Upper lobe of left lung (tissue), 6 donors: ENCODE results near the gene B9D1. TPM values are rescaled to one million over a fixed set of nuclear protein-coding genes. Genes with fewer than 3 reads are reported as not detected.

ENCODE experiments used
- ATAC-seq, 2 donors: fragments of 200-7000 bp; cut with Tn5 transposase; one replicate each; pipeline ENCODE4 v1.9.1; 2022; ENCODE audit warnings: mild to moderate bottlenecking in 2 of 2, moderate library complexity in 2 of 2; ENCODE audit not compliant: low FRiP score in 2 of 2
- DNase-seq, 2 donors: peaks; one replicate each; pipeline ENCODE4 v3.0.0-alpha.2; 2019 to 2020
- H3K27ac ChIP-seq, 4 donors: fragments of 200-600 bp; sonication (generic); one replicate each; pipeline ENCODE4 v1.5.1; 2016 to 2019
- H3K27me3 ChIP-seq, 4 donors: fragments of 200-600 bp; sonication (generic); one replicate each; pipeline ENCODE4 v1.5.1; 2017 to 2019
- H3K36me3 ChIP-seq, 4 donors: fragments of 200-600 bp; sonication (generic); one replicate each; pipeline ENCODE4 v1.5.1; 2016 to 2019
- H3K4me1 ChIP-seq, 4 donors: fragments of 200-600 bp; sonication (generic); one replicate each; pipeline ENCODE4 v1.5.1; 2018 to 2019
- H3K4me3 ChIP-seq, 4 donors: fragments of 200-600 bp; sonication (generic); one replicate each; pipeline ENCODE4 v1.5.1; 2017 to 2019; ENCODE audit warnings: mild to moderate bottlenecking in 2 of 4, moderate library complexity in 1 of 4
- H3K9me3 ChIP-seq, 4 donors: fragments of 200-600 bp; sonication (generic); one replicate each; pipeline ENCODE4 v1.5.1; 2018 to 2019
- EP300 ChIP-seq, 4 donors: sonication (generic); formaldehyde crosslinking; IDR thresholded peaks; one replicate each; pipeline ENCODE4 v1.5.1; 2017; ENCODE audit warnings: antibody characterized with exemption in 4 of 4, control low read depth in 2 of 4
- POLR2A ChIP-seq, 4 donors: fragments of 450-650 bp; IDR thresholded peaks; one replicate each; pipeline ENCODE4 v1.5.1; 2016 to 2017; ENCODE audit warnings: antibody characterized with exemption in 4 of 4, mild to moderate bottlenecking in 2 of 4
- POLR2AphosphoS5 ChIP-seq, 2 donors: sonication (generic); formaldehyde crosslinking; IDR thresholded peaks; one replicate each; pipeline ENCODE4 v1.5.1; 2017; ENCODE audit warnings: antibody characterized with exemption in 2 of 2
- WGBS, 2 donors: methylation state at CpG; one replicate each; pipeline ENCODE4 v1.1.5; 2017 to 2018; 5-methylcytosine and 5-hydroxymethylcytosine counted together
- total RNA-seq, 6 donors: library from RNA; depleted of rRNA in 4 of 6; stranded (reverse); fragments of >200 nt in 4 of 6; gene quantifications; one replicate each; pipeline versions ENCODE4 v1.1.0 to v1.2.1, GENCODE V29; 2016 to 2021
- TF ChIP-seq, protein P1 (sequence below), 6 experiments: fragments of 450-650 bp in 4 of 6; fragments of 200-600 bp in 2 of 6; sonication (generic) in 2 of 6; IDR thresholded peaks; one replicate each; pipeline ENCODE4 v1.5.1; 2016 to 2019; ENCODE audit warnings: antibody characterized with exemption in 6 of 6
- donor health status: DM: no; HTN: no; CAD: no; lungs with moderate emphysema.
- donor health status: DM: no; HTN: yes; CAD: no; lungs with severe emphysema.

B9D1 gene
- total RNA-seq, 6 donors from 2014 or later: 11.7 to 52.4 (median 17.5) TPM

DNA sequence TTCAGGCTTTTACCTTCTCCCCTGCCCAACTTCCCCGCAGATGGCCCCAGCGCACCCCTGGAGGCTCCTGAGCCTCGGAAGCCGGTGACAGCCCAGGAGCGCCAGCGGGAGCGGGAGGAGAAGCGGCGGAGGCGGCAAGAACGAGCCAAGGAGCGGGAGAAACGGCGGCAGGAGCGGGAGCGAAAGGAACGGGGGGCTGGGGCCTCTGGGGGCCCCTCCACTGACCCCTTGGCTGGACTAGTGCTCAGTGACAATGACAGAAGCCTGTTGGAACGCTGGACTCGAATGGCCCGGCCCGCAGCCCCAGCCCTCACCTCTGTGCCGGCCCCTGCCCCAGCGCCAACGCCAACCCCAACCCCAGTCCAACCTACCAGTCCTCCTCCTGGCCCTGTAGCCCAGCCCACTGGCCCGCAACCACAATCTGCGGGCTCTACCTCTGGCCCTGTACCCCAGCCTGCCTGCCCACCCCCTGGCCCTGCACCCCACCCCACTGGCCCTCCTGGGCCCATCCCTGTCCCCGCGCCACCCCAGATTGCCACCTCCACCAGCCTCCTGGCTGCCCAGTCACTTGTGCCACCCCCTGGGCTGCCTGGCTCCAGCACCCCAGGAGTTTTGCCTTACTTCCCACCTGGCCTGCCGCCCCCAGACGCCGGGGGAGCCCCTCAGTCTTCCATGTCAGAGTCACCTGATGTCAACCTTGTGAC, 19.4 kb upstream of the B9D1 start:
- TF ChIP-seq POLR2AphosphoS5 (IDR thresholded peaks at IDR 0.05): no peak
- no peak for TF ChIP-seq EP300 (IDR thresholded peaks at IDR 0.05)
- TF ChIP-seq POLR2A (IDR thresholded peaks at IDR 0.05): no peak
- TF ChIP-seq, protein P1, sequence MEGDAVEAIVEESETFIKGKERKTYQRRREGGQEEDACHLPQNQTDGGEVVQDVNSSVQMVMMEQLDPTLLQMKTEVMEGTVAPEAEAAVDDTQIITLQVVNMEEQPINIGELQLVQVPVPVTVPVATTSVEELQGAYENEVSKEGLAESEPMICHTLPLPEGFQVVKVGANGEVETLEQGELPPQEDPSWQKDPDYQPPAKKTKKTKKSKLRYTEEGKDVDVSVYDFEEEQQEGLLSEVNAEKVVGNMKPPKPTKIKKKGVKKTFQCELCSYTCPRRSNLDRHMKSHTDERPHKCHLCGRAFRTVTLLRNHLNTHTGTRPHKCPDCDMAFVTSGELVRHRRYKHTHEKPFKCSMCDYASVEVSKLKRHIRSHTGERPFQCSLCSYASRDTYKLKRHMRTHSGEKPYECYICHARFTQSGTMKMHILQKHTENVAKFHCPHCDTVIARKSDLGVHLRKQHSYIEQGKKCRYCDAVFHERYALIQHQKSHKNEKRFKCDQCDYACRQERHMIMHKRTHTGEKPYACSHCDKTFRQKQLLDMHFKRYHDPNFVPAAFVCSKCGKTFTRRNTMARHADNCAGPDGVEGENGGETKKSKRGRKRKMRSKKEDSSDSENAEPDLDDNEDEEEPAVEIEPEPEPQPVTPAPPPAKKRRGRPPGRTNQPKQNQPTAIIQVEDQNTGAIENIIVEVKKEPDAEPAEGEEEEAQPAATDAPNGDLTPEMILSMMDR (IDR thresholded peaks at IDR 0.05): no peak
- H3K9me3 ChIP-seq: no peaks in the 10 kb centered on the region
- peaks cover 41 to 58% (median 48%) of the 10 kb centered on the region in 4 donors for H3K4me1 ChIP-seq
- DNase-seq: peak in 1 of 2 donors; percentile 84
- peaks cover 20 to 62% (median 49%) of the 10 kb centered on the region in 4 donors for H3K36me3 ChIP-seq
- no peak for ATAC-seq
- 88 to 93% methylated on average over 24 to 31 of the region's 31 CpGs for WGBS, 2 donors
- H3K27ac ChIP-seq: peak overlapping the region in 3 of 4 donors; percentile 49 to 87 (median 57)
- H3K27me3 ChIP-seq: no peaks in the 10 kb centered on the region
- H3K4me3 ChIP-seq: no peak overlapping the region

DNA sequence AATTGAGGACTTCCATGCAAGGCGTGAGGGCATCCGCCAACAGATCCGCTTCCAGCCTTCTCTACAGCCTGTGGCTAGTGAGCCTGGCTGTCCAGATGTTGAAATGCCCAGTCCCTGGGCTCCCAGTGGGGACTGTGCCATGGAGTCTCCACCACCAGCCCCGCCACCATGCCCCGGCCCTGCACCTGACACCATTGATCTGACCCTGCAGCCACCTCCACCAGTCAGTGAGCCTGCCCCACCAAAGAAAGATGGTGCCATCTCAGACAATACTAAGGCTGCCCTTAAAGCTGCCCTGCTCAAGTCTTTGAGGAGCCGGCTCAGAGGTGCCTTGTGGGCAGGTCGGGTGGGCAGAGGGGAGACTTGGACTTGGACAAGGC, 18.8 kb upstream of the B9D1 start:
- peaks cover 20 to 62% (median 49%) of the 10 kb centered on the region in 4 donors for H3K36me3 ChIP-seq
- H3K27me3 ChIP-seq: no peaks in the 10 kb centered on the region
- no peak for DNase-seq
- no peak for ATAC-seq
- no peak overlapping the region for H3K4me3 ChIP-seq
- no peaks in the 10 kb centered on the region for H3K9me3 ChIP-seq
- TF ChIP-seq, protein P1 (IDR thresholded peaks at IDR 0.05): no peak
- TF ChIP-seq EP300 (IDR thresholded peaks at IDR 0.05) (no peak), POLR2A (IDR thresholded peaks at IDR 0.05) (no peak), POLR2AphosphoS5 (IDR thresholded peaks at IDR 0.05) (no peak)
- WGBS, 2 donors: 95 to 97% methylated on average over 4 to 5 of the region's 7 CpGs
- H3K4me1 ChIP-seq: peaks cover 40 to 56% (median 47%) of the 10 kb centered on the region in 4 donors
- H3K27ac ChIP-seq: peak overlapping the region in 3 of 4 donors; percentile 49 to 87 (median 57)

DNA sequence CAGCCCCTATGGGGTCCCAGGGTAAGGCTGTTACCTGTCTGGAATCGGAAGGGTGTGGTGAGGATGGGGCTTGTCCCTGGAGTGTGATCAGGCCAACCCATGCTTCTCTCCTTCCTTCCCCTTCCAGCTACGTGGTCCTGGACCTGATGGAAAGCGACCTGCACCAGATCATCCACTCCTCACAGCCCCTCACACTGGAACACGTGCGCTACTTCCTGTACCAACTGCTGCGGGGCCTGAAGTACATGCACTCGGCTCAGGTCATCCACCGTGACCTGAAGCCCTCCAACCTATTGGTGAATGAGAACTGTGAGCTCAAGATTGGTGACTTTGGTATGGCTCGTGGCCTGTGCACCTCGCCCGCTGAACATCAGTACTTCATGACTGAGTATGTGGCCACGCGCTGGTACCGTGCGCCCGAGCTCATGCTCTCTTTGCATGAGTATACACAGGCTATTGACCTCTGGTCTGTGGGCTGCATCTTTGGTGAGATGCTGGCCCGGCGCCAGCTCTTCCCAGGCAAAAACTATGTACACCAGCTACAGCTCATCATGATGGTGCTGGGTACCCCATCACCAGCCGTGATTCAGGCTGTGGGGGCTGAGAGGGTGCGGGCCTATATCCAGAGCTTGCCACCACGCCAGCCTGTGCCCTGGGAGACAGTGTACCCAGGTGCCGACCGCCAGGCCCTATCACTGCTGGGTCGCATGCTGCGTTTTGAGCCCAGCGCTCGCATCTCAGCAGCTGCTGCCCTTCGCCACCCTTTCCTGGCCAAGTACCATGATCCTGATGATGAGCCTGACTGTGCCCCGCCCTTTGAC, 18.2 kb upstream of the B9D1 start:
- H3K36me3 ChIP-seq: peaks cover 20 to 62% (median 49%) of the 10 kb centered on the region in 4 donors
- no peak overlapping the region for H3K27ac ChIP-seq
- H3K9me3 ChIP-seq: no peaks in the 10 kb centered on the region
- TF ChIP-seq POLR2A (IDR thresholded peaks at IDR 0.05) (no peak), POLR2AphosphoS5 (IDR thresholded peaks at IDR 0.05) (no peak), EP300 (IDR thresholded peaks at IDR 0.05) (no peak)
- TF ChIP-seq, protein P1 (IDR thresholded peaks at IDR 0.05): no peak
- 88 to 93% methylated on average over 10 to 29 of the region's 29 CpGs for WGBS, 2 donors
- ATAC-seq (no peak), DNase-seq (peak in 1 of 2 donors; percentile 67)
- H3K27me3 ChIP-seq: no peaks in the 10 kb centered on the region
- peaks cover 33 to 52% (median 42%) of the 10 kb centered on the region in 4 donors for H3K4me1 ChIP-seq
- no peak overlapping the region for H3K4me3 ChIP-seq

DNA sequence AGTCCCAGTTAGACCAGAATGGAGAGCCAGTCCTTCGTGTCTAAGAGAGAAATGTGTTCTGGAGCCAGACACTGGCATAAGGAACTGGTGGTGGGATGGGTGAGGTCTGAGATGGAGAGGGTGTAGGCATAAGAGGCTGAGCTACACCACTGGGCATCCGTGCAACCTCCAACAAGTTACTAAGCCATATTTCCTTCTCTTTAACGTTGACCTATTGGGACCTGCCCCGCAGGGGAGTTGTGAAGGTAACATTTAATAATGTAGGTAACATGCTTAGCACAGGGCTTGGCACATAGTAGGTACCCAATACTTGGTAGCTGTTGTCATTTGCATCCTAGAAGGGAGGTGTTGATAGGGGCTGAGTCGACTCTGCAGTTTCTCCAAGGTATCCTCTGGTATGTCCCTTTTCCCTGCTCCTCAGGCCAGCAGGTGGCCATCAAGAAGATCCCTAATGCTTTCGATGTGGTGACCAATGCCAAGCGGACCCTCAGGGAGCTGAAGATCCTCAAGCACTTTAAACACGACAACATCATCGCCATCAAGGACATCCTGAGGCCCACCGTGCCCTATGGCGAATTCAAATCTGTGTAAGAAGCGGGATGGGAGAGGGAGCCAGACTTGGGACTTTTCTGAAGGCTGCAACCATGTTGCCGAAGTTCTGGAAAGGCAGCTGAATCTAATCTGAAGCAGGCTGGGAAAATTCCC, 17.0 kb upstream of the B9D1 start:
- H3K27me3 ChIP-seq: no peaks in the 10 kb centered on the region
- peak overlapping the region; percentile 92 to 96 (median 93) for H3K27ac ChIP-seq
- ATAC-seq (no peak), DNase-seq (no peak)
- no peak for TF ChIP-seq POLR2A (IDR thresholded peaks at IDR 0.05)
- TF ChIP-seq EP300 (IDR thresholded peaks at IDR 0.05): no peak
- TF ChIP-seq POLR2AphosphoS5 (IDR thresholded peaks at IDR 0.05): no peak
- TF ChIP-seq, protein P1 (IDR thresholded peaks at IDR 0.05): no peak
- H3K36me3 ChIP-seq: peaks cover 20 to 50% (median 45%) of the 10 kb centered on the region in 4 donors
- peaks cover 26 to 44% (median 31%) of the 10 kb centered on the region in 4 donors for H3K4me1 ChIP-seq
- 85 to 87% methylated on average over 12 to 13 of the region's 13 CpGs for WGBS, 2 donors
- H3K4me3 ChIP-seq: peak overlapping the region; percentile 70 to 90 (median 87)
- H3K9me3 ChIP-seq: no peaks in the 10 kb centered on the region
